Endothelial cell of umbilical vein (primary cell): Measurements from ENCODE around the gene HCFC1R1. TPM values are rescaled to one million over a fixed set of nuclear protein-coding genes. Genes with fewer than 3 reads are reported as not detected.
A peak's percentile ranks its signal among the peaks of the same experiment; 100 is the strongest.

ENCODE experiments used
- BruUV-seq: library from RNA; stranded (reverse); fragments of 400-500 nt; replicated peaks from 2 replicates; lab custom pipeline; 2021; lab: Mats Ljungman, UMichigan
- CTCF ChIA-PET: fragments of 300-600, 350-600 bp; sonication (Branson Sonifier 250); formaldehyde crosslinking; loops from one replicate; lab custom pipeline; 2021; ENCODE audit warnings: antibody characterized with exemption, inconsistent platforms; lab: Charles Lee
- POLR2A ChIA-PET: fragments of 300-600, 350-600 bp; sonication (Branson Sonifier 250); formaldehyde crosslinking; loops from one replicate; lab custom pipeline; 2021; ENCODE audit warnings: antibody characterized with exemption, inconsistent platforms; lab: Charles Lee
- DNase-seq: peaks from one replicate; pipeline ENCODE4 v3.0.0-alpha.2; 2011; ENCODE audit warnings: low read depth, low spot score
- FAIRE-seq: peaks from 2 replicates; lab custom pipeline; 2011; peaks lifted over from hg19 to GRCh38; lab: Jason Lieb, UNC
- H2AFZ ChIP-seq: 2 replicates; pipeline ENCODE4 v1.6.0; 2012; ENCODE audit warnings: low read depth, low read length, control low read depth, inconsistent platforms
- H3K27ac ChIP-seq: 2 replicates; pipeline ENCODE4 v1.5.1; 2011; ENCODE audit warnings: low read depth, mild to moderate bottlenecking, control low read depth, low read length, moderate library complexity; ENCODE audit not compliant: insufficient read depth
- H3K27me3 ChIP-seq, 2 experiments: 2 replicates each; pipeline versions ENCODE4 v1.6.0 to v1.6.1; 2011; ENCODE audit warnings: low read length in 2 of 2, mixed read lengths in 1 of 2; ENCODE audit not compliant: control insufficient read depth in 2 of 2, insufficient read depth in 2 of 2
- H3K36me3 ChIP-seq, 2 experiments: 2 replicates in 1 of 2; 3 replicates in 1 of 2; pipeline ENCODE4 v1.5.1; 2011; ENCODE audit warnings: low read length in 2 of 2, mild to moderate bottlenecking in 1 of 2, moderate library complexity in 1 of 2; ENCODE audit not compliant: control insufficient read depth in 2 of 2, insufficient read depth in 2 of 2; ENCODE audit errors: extremely low read depth in 1 of 2
- H3K4me1 ChIP-seq: 3 replicates; pipeline ENCODE4 v1.5.1; 2011; ENCODE audit warnings: mild to moderate bottlenecking, low read length; ENCODE audit not compliant: control insufficient read depth, insufficient read depth; ENCODE audit errors: extremely low read depth
- H3K4me2 ChIP-seq: 2 replicates; pipeline ENCODE4 v1.6.1; 2011; ENCODE audit warnings: low read length, control low read depth, mixed read lengths; ENCODE audit not compliant: insufficient read depth
- H3K4me3 ChIP-seq, 3 experiments: fragments of 200-600 bp in 1 of 3; sonication (generic), shearing (Covaris generic) in 1 of 3; replicated peaks in 1 of 3; 2 replicates each; pipeline ENCODE4 v1.5.1; 2011 to 2016; ENCODE audit warnings: control low read depth in 3 of 3, low read length in 3 of 3, mild to moderate bottlenecking in 2 of 3, inconsistent platforms in 1 of 3, low read depth in 1 of 3, moderate library complexity in 1 of 3; ENCODE audit not compliant: insufficient read depth in 1 of 3
- H3K79me2 ChIP-seq: 2 replicates; pipeline ENCODE4 v1.6.0; 2012; ENCODE audit warnings: low read length, inconsistent platforms; ENCODE audit not compliant: control insufficient read depth, insufficient read depth
- H3K9ac ChIP-seq: replicated peaks from 2 replicates; pipeline ENCODE3; 2011; ENCODE audit warnings: low read length, control low read depth; ENCODE audit not compliant: insufficient read depth; ENCODE audit errors: extremely low read depth
- H3K9me1 ChIP-seq: replicated peaks from 3 replicates; pipeline ENCODE4 v1.6.0; 2011; ENCODE audit warnings: mild to moderate bottlenecking, low read length; ENCODE audit not compliant: control insufficient read depth, insufficient read depth; ENCODE audit errors: extremely low read depth
- H3K9me3 ChIP-seq: replicated peaks from 2 replicates; pipeline ENCODE4 v1.5.1; 2012; ENCODE audit warnings: low read length, inconsistent platforms; ENCODE audit not compliant: control insufficient read depth, insufficient read depth
- H4K20me1 ChIP-seq: replicated peaks from 2 replicates; pipeline ENCODE3; 2011; ENCODE audit warnings: mild to moderate bottlenecking, low read length; ENCODE audit not compliant: control insufficient read depth, insufficient read depth; ENCODE audit errors: extremely low read depth
- EZH2 ChIP-seq: IDR thresholded peaks from 2 replicates; pipeline ENCODE4 v1.6.1; 2012; ENCODE audit warnings: borderline replicate concordance, low read depth, mild to moderate bottlenecking, moderate library complexity, low read length, inconsistent platforms; ENCODE audit not compliant: severe bottlenecking
- MYC ChIP-seq: IDR thresholded peaks from one replicate; pipeline ENCODE4 v1.6.1; 2011; ENCODE audit warnings: mild to moderate bottlenecking, low read depth, low read length
- POLR2A ChIP-seq: IDR thresholded peaks from 2 replicates; pipeline ENCODE4 v1.6.1; 2012; ENCODE audit warnings: low read depth, mild to moderate bottlenecking, control low read depth, low read length
- dilution Hi-C: fragments of 300-500 bp; cut with MboI; formaldehyde crosslinking; loops from one replicate; pipeline ENCODE4 v1.15.0; 2019; ENCODE audit warnings: low sequenced_read_pairs; ENCODE audit not compliant: extremely low pct_ligation_motif_present
- intact Hi-C: fragments of 100-400 bp; cut with micrococcal nuclease; formaldehyde crosslinking; loops from one replicate; pipeline ENCODE4 v1.10.0; 2022
- polyA plus RNA-seq, 4 experiments: library from polyadenylated mRNA; depleted of rRNA in 3 of 4; stranded (reverse) in 3 of 4; unstranded in 1 of 4; fragments of >200 nt; gene quantifications; 2 replicates each; pipeline versions ENCODE4 v1.2.1 to v1.2.3, GENCODE V29; 2011 to 2012; ENCODE audit warnings: missing spikeins in 1 of 4
- total RNA-seq: library from RNA; stranded (reverse); gene quantifications from 2 replicates; pipeline ENCODE4 v1.2.3, GENCODE V29; 2021
- TF ChIP-seq, protein P1 (sequence below): IDR thresholded peaks from 2 replicates; pipeline ENCODE4 v1.6.1; 2011; ENCODE audit not compliant: insufficient read depth, insufficient read length

HCFC1R1 gene
- total and polyA plus RNA-seq, 2 donors (not counting 3 experiments of a cell fraction or from before 2014, with no cell fraction given) = 28.7 to 49.3 TPM

DNA sequence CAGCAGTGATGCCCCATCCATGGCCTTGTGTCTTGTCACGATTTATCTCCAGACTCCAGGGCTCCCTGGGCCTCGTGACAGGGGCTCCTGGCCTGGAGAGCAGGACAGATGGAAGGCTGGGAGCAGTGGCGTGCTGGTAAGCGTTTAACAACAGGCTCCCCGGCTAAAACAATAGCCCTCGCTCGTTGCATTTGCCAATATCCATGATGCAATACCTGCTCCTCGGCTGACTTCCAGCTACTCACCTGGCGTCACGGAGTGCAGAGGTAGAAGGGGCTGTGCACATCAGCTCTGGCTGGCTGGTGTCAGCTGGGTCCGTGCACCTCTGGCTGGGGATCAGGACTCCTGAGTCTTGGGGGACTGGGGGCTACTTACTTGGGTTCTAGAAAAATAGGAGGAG lies 14.5 kb upstream of the HCFC1R1 start:
- no peaks in the 10 kb centered on the region for H3K9me3 ChIP-seq
- no peak overlapping the region for H3K4me2 ChIP-seq
- H3K36me3 ChIP-seq = no peaks in the 10 kb centered on the region
- H3K4me1 ChIP-seq = no peaks in the 10 kb centered on the region
- ChIA-PET POLR2A (no interaction called here), CTCF (interaction anchor here (1.4 to 14.7 kb wide), 2 partner anchors 7 to 21 kb away, joined by 4 to 200 read pairs; no protein-coding TSS in a partner anchor)
- H3K79me2 ChIP-seq = no peaks in the 10 kb centered on the region
- no TSS peak for BruUV-seq
- no peak for TF ChIP-seq MYC
- TF ChIP-seq, protein P1, sequence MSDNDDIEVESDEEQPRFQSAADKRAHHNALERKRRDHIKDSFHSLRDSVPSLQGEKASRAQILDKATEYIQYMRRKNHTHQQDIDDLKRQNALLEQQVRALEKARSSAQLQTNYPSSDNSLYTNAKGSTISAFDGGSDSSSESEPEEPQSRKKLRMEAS = no peak
- FAIRE-seq (no peak), DNase-seq (no peak)
- no peak overlapping the region for H3K4me3 ChIP-seq
- no peaks in the 10 kb centered on the region for H3K9me1 ChIP-seq
- H3K27me3 ChIP-seq = peaks cover 42 to 45% of the 10 kb centered on the region in 2 experiments
- no peaks in the 10 kb centered on the region for H4K20me1 ChIP-seq
- H3K9ac ChIP-seq = no peak overlapping the region
- no peak overlapping the region for H2AFZ ChIP-seq
- intact Hi-C loops = no loop called here
- no peak overlapping the region for H3K27ac ChIP-seq
- dilution Hi-C loops = no loop called here

DNA sequence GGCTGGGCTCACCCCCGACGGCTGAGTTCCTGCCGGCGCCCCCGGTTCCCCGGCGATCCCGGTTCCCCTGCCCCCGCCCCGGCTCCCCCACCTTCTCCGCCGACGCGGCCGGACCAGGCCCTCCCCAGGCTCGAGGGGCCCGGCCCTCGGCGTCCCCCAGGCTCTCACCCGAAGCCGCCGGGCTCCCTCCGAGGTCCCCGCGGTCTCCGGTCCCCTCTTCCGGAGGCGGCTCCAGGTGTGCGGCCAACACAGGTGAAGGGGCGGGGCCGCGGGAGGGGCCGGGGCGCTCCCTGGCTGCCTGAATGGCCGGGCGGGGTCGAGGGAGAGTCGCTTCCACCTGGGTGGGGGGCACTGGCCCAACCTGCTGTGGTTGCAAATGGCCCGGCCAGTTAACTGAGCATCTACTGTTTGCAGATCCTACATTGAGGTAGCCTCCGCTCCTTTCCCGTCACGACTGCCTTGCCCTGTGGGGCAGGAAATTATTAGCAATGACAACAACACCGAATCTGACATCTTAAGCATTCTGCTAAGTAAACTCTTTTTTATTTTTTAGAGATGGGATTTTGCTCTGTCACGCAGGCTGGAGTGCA lies 13.1 kb upstream of the HCFC1R1 start, which contains the start of gene BICDL2:
Gene BICDL2 (minus strand): TSS at position 219 of the 590 bp plus-strand sequence. CDS start 1,448 bp downstream, outside the sequence.
- Histone ChIP-seq H4K20me1 (no peaks in the 10 kb centered on the region), H3K9me1 (no peaks in the 10 kb centered on the region), H2AFZ (no peak within 1 kb of the TSS), H3K36me3 (no peaks in the 10 kb centered on the region), H3K4me1 (no peaks in the 10 kb centered on the region), H3K9me3 (no peaks in the 10 kb centered on the region), H3K4me3 (no peak within 1 kb of the TSS), H3K27ac (no peak within 1 kb of the TSS), H3K27me3 (peaks cover 54% of the 10 kb centered on the region in 2 experiments), H3K9ac (no peak within 1 kb of the TSS), H3K79me2 (no peaks in the 10 kb centered on the region), H3K4me2 (no peak within 1 kb of the TSS)
- ChIA-PET CTCF (no interaction called here), POLR2A (no interaction called here)
- no TSS peak for BruUV-seq
- intact Hi-C loops = no loop called here
- DNase-seq (no peak), FAIRE-seq (no peak)
- dilution Hi-C loops = no loop called here
- TF ChIP-seq EZH2 (peak; percentile 42), POLR2A (no peak)
